AG20443 (cell line): ENCODE data around the gene PRDM5.

ENCODE experiments used
- DNase-seq: peaks from one replicate; pipeline ENCODE4 v3.0.0; 2012; ENCODE audit warnings: low spot score, mixed read lengths

Gene PRDM5

GRCh38 chr4:120922381-120923206 is at the start of gene PRDM5:
PRDM5 (minus strand) TSS chr4:120922726; CDS start chr4:120922608, 118 bp downstream.
- peak; percentile 84 for DNase-seq

GRCh38 chr4:120971884-120972283 is 49.4 kb upstream of the PRDM5 start:
- DNase-seq: no peak

DNA sequence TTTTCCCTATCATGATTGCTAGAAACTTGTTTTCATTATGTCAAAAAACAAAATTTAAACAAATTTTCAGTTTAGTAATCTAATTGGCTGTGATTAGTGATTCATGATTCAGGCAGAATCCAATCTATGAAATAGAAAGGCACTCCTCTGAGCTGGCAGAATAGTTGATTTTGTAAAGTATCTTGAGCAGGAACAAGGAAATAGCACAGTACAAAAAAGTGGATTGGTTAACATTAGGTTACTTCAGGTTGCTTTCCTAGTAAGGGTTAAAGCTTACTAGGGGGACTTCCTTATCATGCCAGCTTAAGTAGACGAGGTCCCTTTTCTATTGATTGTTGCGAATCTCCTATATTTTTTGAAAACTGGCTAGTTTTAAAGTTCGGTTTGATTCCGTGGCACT is 43.4 kb upstream of the PRDM5 start:
- DNase-seq: no peak

DNA sequence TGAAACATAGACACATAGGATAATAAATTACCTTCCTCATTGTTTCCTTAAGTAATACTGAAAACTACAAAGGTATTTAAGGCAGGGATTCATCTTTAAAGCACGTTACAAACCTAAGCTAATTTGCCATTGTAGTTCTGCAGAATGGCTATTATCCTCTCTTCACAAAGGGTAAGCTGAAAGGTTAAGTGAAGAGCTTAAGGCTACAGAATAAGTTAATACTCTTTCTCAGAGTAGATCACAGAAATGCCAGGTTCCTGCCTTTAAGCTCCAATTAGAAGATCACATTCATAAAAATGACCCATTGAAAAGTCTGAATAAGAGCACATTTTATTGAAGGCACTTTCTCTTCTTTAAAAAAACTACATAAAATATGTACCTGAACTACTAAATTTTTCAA is 42.1 kb upstream of the PRDM5 start:
- no peak for DNase-seq

- DNase-seq: no peak
These were observed 40.9 kb upstream of the PRDM5 start for GRCh38 chr4:120963449-120963848.

DNA sequence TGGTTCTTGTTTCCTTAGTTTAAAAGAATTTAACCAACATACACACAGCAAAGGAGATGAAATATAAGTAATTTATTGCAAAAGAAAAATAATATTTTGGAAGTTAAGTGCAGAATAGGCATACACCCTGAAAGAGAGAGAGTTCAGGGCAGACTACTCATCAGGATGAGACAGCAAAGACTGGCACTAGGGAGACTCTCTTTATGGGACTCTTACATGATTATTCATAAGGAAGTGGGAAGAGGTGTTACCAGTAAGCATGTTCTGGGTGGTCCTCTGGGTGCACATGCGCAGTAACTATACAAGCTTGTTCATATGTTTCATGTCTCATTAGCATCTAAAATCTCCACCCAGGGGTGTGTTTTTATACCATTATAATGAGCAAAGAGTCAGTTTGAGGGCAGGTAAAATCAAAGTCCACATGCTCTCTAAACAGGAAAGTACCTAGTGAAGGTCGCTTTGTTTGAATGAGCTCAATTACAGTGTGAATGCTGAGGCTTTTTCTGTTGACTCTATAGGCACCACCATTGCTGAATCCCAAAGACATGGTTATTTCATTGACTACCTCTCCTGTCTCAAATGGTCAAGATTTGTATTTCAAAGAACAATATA is 38.2 kb upstream of the PRDM5 start:
- no peak for DNase-seq

- no peak for DNase-seq
These were observed 25.9 kb upstream of the PRDM5 start for GRCh38 chr4:120948382-120948781.

- no peak for DNase-seq
These were observed 20.2 kb upstream of the PRDM5 start for GRCh38 chr4:120942776-120943175.

GRCh38 chr4:120940547-120940946 is 18.0 kb upstream of the PRDM5 start:
- DNase-seq: no peak

GRCh38 chr4:120939693-120940092 is 17.2 kb upstream of the PRDM5 start:
- no peak for DNase-seq

DNA sequence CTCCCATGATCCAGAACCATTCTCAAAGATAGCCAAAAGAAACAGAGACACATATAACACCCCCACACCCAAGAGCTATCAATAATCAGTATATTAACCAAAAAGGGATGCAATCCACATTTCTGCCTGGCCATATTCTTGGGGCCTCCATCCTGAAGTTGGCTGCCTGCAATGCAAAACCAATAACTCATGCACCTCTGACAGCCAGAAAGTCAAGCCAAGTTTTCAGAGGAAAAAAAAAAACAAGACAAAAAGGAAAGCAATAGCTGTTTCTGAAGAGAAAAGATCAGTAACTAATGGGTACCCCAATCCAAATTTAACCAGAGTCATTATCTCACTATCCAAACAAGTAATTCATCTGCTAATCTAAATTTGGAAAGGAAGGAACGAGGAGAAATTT is 7.3 kb upstream of the PRDM5 start:
- no peak for DNase-seq

GRCh38 chr4:120927801-120928409 is 5.4 kb upstream of the PRDM5 start:
- no peak for DNase-seq

DNA sequence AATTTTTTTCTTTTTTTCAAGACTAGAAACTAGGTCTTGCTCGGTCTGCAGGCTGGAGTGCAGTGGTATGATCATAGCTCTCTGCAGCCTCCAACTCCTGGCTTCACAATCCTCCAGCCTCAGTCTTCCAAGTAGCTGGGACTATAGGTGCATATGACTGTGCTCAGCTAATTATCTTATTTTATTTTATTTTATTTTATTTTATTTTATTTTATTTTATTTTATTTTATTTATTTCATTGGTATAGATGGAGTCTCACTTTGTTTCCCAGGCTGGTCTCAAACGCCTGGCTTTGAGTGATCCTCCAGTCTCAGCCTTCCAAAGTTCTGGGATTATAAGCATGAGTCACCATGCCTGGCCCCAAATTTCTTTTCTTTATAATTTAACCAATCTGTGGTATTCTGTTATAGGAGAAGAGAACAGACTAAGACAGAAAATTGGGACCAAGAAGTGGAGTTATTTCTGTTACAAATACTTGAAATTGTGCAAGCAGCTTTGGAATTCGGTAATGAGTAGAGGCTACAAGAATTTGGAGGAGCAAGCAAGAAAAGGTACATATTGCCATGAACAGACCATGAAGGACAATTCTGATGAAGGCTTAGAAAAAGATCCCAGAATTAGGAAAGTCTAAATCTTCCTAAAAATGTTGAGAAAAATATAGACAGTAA is 4.0 kb upstream of the PRDM5 start:
- DNase-seq: no peak

- DNase-seq: no peak
These were observed 2.4 kb upstream of the PRDM5 start for GRCh38 chr4:120924931-120925330.

DNA sequence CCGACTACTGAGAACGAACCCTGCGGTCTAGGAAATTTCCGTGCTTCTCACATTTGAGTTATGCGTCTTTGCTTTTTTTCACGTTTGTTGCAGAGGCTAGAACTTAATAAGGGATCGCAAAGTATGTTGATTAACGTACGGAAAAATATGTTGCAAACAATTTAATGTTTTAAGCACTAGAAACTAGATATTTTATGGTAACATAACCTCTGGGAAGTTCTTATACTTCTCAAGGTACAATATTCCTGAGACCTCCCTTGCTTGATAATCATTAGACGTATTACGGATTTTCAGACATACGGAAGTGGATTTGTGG is 639 bp upstream of the PRDM5 start:
- no peak for DNase-seq

DNA sequence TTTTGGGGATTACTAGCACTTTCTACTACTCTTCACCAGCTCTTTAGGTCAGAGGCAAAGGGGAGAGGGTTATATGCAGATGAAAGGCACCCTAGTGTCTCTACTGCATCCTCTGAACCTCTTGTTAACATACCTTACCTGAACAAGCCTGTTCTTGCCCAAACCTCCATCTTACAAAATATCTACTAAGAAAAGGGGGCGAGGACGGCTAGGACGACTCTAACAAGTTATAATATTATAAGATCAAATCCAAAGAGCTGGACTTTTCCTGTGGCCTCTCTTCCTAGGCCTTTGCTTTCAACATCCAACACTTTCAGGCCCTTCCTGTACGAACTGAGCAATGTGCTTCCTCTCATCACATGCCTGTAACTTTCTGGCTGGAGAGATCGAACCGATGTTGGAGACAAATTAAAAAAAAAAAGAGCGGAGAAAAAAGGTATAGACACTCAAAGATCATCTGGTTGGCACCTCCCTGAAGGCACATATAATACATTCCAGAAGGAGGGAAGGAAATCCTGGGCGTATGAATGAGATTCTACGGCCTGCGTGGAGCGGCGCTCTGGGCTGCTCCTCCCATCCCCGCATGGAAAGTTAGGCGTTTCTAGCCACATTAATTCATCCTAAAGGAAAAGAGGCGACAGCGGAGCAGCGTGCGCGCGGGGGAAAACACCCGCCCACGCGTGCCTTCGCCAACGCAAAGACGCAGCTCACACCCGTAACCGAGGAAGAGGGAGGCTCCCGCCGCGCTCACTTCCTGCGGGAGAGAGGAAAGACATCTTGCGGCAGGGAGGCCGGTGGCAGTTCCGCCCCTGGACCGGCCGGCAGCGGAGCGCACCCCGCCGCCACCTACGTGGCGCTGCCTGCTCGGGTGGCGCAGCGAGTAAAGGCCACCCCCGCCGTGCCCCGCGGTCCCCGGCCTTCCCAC is 808 bp downstream of the PRDM5 start:
- DNase-seq: peak; percentile 84

GRCh38 chr4:120920666-120921065 is 1.9 kb downstream of the PRDM5 start:
- no peak for DNase-seq

- no peak for DNase-seq
These were observed 3.2 kb downstream of the PRDM5 start for GRCh38 chr4:120919358-120919757.

DNA sequence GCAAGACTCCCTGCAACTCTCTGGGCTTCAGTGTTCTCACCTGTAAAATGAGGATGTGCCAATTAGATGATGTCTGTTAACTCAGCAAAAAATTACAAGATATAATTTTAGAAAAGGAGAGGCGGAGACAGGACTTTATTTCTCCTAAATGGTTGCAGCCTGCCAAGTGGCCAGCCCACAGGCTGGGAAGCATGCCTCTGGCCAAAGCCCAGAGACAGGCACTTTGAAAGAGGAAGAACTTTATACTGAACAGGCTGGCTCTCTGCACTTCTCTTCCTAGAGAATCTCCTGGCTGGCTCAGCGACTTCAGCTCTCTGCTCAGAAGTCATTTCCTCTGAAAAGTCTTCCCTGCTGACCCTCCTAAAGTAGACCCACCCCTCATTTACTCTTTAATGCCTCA is 3.7 kb downstream of the PRDM5 start:
- DNase-seq: peak; percentile 55

DNA sequence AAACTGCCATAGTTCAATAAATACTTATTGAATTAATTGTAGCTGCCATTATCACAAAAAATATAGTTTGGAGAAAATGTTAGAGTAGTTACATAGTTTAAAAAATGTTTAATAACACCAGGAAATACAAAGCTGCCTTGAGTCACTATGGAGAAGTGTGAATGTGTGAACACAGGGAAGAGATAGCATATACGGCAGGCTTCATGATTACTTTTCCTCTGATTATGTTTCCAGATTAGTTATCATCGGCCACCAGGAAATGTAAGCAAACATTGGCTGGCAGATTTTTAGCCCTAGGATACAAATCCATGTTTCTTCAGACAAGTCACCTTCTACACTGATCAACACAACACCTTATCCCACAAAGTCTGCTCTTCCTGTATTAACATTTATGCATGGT is 4.4 kb downstream of the PRDM5 start:
- no peak for DNase-seq

DNA sequence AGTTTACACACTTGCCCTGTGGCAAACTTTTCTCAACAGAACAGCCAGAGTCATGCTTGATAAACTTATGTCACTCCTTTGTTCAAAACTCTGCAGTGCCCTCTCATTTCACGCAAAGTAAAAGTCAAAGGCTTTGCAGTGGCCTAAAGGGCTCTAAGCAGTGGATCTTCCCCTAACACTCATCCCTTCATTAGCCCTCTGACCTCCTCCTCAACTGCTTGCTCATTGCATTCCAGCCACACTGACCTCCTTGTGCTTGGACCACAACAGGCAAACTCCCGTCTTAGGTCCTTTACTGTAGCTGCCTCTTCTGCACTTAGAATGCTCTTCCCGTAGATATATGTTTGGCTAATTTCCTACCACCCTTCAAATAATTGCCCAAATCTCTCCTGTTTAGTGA is 5.6 kb downstream of the PRDM5 start:
- no peak for DNase-seq

DNA sequence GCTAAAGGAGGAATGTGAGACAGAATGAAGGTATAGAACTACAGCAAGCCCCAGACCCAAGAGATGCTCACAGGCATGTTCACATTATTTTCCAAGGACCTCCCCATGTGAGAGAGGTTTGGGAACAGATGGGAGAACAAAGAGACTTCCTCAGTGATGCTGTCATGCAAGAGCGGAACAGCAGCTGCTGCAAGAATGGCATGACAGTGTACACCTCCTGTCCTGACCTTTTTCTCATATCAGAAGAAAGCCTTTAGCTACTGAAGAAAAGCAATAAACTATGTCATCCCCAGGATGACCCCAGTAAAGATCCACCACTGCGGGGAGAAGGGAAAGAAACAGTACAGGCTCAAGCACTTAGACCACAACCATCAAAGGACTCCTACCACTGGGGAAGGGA is 7.2 kb downstream of the PRDM5 start:
- no peak for DNase-seq
